ENCODE measurements around the gene AXIN2.

AXIN2 gene

GRCh38 chr17:65558311-65558682 lies 3.2 kb downstream of the AXIN2 start:
- no peak for DNase-seq
- no peak for TF ChIP-seq CTCF (IDR thresholded peaks at IDR 0.05; ENCODE audit: low read depth, low read length)
- Histone ChIP-seq H3K9me3 (peaks cover 3% of the 10 kb centered on the region; the same call in 1 of the 2 replicates), H3K36me3 (no peaks in the 10 kb centered on the region), H3K27me3 (peaks cover 52% of the 10 kb centered on the region), H3K4me1 (no peaks in the 10 kb centered on the region), H3K4me3 (ENCODE audit: low read depth, low read length) (no peak overlapping the region)

GRCh38 chr17:65557349-65558310 lies 3.8 kb downstream of the AXIN2 start:
- H3K36me3 ChIP-seq = no peaks in the 10 kb centered on the region
- no peak for DNase-seq
- no peaks in the 10 kb centered on the region for H3K4me1 ChIP-seq
- no peak overlapping the region for H3K4me3 ChIP-seq (ENCODE audit: low read depth, low read length)
- H3K27me3 ChIP-seq = peaks cover 52% of the 10 kb centered on the region
- H3K9me3 ChIP-seq = peaks cover 3% of the 10 kb centered on the region; the same call in 1 of the 2 replicates
- no peak for TF ChIP-seq CTCF (IDR thresholded peaks at IDR 0.05; ENCODE audit: low read depth, low read length)

- Histone ChIP-seq H3K36me3 (no peaks in the 10 kb centered on the region), H3K4me3 (ENCODE audit: low read depth, low read length) (no peak overlapping the region)
Measured at GRCh38 chr17:65556910-65557348, 4.5 kb downstream of the AXIN2 start.

GRCh38 chr17:65556014-65556909 lies 5.2 kb downstream of the AXIN2 start:
- H3K4me1 ChIP-seq = no peaks in the 10 kb centered on the region
- DNase-seq = peak; percentile 85
- no peaks in the 10 kb centered on the region for H3K36me3 ChIP-seq
- no peak overlapping the region for H3K4me3 ChIP-seq (ENCODE audit: low read depth, low read length)
- no peaks in the 10 kb centered on the region for H3K9me3 ChIP-seq
- TF ChIP-seq CTCF (IDR thresholded peaks at IDR 0.05; ENCODE audit: low read depth, low read length) = peak; percentile 87
- peaks cover 48% of the 10 kb centered on the region for H3K27me3 ChIP-seq

More at GRCh38 chr17:65556910-65557348, 4.5 kb downstream of the AXIN2 start:
- Histone ChIP-seq H3K27me3 (peaks cover 48% of the 10 kb centered on the region), H3K4me1 (no peaks in the 10 kb centered on the region), H3K9me3 (peaks cover under 1% of the 10 kb centered on the region; the same call in 1 of the 2 replicates)
- TF ChIP-seq CTCF (IDR thresholded peaks at IDR 0.05; ENCODE audit: low read depth, low read length) = no peak
- DNase-seq = no peak

- TF ChIP-seq CTCF (IDR thresholded peaks at IDR 0.05; ENCODE audit: low read depth, low read length) = no peak
- Histone ChIP-seq H3K4me3 (ENCODE audit: low read depth, low read length) (no peak overlapping the region), H3K36me3 (no peaks in the 10 kb centered on the region), H3K4me1 (no peaks in the 10 kb centered on the region), H3K9me3 (no peaks in the 10 kb centered on the region), H3K27me3 (peaks cover 35% of the 10 kb centered on the region)
- no peak for DNase-seq
Measured at GRCh38 chr17:65554553-65555223, 6.8 kb downstream of the AXIN2 start.

Measured in BE2C (cell line).